Forelimb muscle (tissue), 1 donor: ENCODE results near the gene KPNB1. TPM values are rescaled to one million over a fixed set of nuclear protein-coding genes. Genes with fewer than 3 reads are reported as not detected.

Experiments used
- DNase-seq: peaks from one replicate; pipeline ENCODE4 v3.0.0-alpha.2; 2013; ENCODE audit warnings: low read depth
- polyA plus RNA-seq: library from polyadenylated mRNA; unstranded; fragments of 120-200 nt; gene quantifications from one replicate; pipeline ENCODE4 v1.2.1, GENCODE V29; 2013; ENCODE audit not compliant: insufficient read length

Gene KPNB1
- polyA plus RNA-seq, 1 donor: 151 TPM

DNA sequence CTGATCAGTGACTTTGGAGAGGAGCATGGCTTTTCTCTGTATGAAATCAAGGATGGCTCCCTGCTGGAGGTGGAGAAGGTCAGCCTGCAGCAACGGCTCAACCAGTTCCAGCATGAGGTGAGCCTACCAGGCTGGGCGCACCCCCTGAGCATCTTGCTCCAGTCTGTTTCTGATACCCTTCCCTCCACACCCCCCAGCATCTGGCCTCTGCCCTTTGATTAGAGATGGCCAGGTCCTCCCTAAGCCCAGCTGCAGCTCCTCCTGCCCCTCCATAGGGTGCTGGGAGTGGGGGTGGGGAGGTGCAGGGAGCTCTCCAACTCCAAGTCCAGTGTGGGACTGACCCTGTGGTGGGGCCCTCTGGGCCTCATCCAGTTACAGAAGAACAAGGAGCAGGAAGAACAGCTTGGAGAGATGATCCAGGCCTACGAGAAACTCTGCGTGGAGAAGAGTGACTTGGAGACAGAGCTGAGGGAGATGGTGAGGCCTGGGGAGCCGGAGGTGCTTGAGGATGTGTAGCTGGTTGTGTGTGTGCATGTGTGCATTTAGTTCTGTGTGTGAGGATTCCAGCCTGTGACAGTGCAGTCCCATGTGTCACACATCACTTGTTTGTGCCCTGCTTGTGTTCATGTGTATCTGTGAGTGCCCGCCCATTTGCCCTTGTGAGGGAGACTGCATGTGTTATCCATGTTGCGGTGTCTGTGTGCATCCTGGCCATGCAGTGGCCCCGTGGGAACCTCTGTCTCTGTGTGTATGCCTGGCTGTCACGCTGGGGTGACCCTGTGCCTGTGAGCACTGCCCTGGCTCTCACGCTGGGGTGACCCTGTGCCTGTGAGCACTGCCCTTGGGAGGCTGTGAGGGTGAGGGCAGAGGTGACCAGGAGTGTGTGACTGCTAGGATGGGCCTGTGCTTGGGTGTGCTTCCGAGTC lies 47.3 kb downstream of the KPNB1 start:
- DNase-seq: no peak

DNA sequence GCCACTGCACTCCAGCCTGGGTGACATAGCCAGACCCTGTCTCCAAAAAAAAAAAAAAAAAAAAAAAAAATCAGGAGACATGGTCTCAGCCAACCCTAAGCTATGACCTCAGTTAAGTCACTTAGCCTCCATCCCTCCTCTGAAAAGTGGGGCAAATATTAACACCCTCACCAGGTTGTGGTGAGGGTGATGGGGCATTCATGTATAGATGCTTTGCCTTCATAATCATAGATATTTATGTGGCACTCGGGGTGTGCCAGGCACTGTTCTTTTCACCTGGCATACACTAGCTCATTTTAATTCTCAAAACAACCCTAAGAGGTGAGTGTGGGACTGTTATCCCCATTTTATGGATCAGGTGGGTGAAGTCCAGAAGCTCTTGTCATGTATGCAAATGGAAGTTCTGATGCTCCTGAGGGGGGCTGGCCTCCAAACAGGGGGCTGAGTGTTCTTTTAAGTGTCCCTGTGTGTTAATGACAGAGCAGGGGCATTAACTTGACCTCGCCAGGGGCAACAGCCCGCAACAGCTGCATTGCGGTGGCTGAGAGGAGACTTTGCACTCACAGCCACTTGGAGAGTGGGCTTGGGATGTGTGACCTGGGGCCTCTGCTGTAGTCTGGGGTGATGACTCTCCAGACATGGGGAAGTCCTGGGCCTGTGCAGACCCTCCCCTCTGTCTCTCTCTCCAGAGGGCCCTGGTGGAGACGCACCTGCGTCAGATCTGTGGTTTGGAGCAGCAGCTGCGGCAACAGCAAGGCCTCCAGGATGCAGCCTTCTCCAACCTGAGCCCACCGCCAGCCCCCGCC lies 48.4 kb downstream of the KPNB1 start:
- DNase-seq: no peak

DNA sequence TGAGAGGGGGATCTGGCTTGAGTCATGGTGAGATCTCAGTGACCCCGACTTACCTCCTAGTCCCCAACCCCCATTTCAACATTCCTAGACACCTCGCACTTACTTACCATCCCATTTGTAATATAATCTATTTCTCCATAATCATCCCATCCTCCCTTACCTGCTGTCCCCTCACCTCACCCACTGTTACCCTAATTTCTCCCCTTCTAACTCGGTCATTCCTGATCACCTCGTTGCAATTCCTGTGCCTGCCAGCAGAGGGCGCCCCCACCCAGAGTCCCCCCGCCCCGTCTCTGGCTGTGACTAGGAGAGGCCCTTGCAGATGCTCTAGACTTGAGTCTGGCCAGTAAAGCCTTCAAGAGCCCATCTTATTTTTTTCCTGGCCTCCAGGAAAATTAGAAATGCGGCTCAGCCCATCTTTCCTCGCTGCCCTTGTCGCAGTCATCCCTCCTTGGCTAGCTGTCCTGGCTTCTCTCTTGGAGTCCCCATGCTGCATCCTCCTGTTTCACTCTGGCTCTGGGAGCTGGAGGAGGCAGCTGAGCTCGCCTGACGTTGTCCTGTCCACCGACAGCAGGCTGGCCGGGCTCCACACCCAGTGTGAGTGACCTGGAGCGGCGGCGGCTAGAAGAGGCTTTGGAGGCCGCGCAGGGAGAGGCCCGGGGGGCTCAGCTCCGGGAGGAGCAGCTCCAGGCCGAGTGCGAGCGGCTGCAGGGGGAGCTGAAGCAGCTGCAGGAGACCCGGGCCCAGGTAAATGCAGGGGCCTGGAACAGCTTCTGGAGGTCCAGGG lies 49.2 kb downstream of the KPNB1 start:
- no peak for DNase-seq

DNA sequence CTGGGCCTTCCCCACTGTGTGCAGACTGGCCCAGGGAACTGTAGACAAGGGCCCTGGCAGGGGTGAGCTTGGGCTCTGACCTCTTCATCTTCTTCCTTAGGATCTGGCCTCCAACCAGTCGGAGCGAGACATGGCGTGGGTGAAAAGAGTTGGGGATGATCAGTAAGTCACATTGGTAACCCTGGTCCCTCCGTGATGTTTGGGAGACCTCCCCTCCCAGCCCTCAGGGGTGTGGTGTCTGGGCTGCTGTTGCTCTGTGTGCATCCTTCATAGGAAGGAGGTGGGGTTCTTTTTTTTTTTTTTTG lies 49.8 kb downstream of the KPNB1 start:
- DNase-seq: no peak

DNA sequence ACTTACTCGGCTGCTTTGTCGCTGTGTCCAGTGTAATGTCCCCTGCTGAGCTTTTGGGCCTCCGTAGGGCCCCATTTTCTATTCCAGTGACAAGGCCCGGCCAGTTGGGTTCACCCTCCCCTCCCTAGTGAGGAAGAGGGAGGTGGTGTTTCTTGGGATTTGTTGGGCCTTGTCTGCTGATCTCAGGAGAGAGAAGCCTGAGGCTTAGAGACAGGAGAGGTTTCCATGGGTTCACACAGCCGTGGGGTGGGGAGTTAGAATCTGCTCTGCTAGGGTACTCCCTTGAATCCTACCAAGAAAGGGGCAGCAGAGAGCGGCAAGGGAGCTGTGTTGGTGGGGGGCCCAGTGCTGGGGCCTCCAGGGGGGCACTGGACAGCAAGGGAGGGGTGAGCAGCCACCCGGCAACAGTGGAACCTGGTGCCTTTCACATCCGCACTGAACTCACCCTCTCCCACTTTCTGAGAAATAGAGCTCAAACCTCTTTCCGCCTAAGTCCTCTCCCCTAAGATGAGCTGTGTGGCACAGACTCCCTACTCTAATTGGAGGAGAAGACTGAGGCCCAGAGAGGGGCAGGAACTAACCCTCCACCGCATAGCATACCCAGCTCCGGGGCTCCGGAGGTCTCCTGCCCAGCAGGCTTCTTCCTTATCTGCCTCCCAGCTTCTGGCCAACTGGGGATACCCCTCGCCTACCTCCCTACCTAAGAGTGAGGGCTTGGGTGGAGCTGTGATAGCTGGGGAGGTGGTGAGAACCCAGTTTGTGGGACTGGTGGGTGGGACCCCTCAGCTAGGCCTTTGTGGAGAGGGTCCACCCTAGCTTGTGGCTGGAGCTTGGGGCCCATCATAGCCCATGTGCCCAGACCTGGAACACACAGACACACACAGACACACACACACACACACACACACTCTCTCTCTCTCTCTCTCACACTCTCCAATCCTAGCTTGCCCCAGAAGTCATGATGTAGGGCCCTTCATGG lies 51.0 kb downstream of the KPNB1 start:
- no peak for DNase-seq

DNA sequence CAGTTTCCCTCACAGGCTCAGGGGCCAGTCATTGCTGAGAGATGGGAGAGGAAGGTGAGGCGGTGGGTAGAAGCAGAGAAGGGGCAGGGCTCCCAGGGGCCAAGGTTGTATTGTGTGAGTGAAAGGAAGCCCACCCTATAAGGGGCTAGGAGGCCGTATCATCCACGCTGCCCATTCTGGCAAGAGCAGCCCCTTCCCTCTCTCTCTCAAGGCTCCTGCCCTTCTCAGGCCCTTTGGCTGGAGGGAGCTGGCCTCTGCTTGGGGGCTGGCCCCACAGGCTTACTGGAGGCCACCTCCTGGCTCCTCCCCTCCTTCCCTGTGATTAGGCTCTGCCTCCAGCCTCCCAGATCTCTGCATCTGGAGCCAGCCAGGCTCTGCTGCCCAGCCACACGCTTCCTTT lies 51.9 kb downstream of the KPNB1 start:
- no peak for DNase-seq

DNA sequence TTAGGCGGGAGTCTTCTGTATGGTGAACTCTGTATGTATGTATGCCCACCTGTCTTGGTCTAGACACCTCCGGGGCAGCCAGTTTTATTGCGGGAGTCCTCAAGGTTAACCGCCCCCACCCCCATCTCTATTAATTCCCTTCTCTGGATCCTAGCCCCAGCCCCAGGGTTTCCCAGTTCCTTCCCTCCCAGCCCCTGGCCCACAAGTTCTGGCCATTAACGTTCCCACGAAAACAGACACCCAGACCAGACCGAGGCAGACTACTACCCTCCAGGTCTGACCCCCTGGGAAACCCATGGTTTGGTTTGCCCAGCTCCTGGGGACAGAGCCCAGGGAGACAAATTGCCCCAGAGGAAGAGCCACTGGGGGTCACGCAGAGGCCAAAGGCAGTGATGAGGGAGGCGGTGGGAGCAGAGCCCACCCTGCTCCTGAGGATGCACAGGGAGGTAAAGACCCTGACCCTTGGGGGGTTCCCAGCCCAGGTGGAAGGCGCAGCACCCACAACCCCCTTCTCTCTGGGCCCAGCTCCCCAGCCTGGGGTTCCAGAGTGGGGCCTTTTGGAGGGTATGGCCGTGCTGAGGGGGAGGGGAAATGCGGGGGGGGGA lies 52.8 kb downstream of the KPNB1 start:
- DNase-seq: no peak

DNA sequence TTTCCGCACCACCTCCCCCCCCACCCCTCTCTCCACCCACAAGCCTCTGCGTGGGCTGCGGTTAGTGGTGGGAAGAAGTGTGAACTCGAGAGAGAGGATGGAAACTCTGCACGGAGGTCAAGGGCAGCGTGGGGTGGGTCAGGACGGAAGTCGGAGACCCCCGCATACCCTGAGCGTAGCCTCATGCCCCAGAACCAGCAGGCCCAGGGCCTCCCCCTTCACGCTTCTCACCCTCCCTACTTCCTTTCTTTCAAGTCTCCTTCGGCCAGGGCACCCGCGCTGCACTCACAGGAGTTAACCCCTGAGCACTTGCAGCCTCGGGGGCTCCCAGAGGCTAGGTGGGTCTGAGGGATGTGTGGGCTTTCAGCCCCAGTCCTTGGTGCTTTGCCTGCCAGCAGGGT lies 53.5 kb downstream of the KPNB1 start:
- DNase-seq: no peak

DNA sequence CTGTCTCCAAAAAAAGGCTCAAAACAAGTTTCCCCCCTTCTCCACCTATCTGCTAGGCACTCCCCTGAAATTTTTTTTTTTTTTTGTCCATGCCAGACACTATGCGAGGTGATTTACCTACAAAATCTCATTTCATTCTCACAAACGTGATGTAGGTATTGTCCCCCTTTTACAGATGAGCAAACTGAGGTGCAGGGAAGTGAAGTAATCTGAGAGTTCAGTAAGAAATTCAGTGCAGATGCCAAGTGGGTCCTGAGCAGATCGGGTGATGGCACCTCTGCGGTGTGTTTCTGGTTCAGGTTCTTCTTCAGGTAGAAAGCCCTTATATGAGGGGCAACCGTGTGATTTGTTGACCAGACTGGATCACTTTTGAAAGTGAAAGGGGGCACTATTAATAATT lies 54.0 kb downstream of the KPNB1 start:
- no peak for DNase-seq

DNA sequence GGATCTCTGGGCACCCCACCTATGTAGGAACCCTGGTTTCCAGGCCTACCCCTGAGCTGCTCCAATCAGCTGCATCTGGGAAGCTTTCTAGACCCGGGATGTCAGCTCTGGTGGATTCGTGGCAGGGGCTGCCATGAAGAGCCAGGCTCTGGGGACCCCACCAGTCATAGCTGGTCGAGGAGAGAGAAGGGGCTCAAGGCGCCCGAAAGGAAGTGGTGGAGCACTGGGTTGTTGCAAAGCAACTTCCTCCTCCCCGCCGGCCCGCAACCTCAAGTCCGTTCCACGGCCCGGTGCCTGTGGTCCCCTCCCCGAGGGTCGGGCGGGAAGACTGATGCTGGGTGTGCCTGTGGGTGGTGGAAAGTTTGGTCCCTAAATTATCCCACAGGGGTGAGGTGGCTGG lies 54.4 kb downstream of the KPNB1 start:
- no peak for DNase-seq

DNA sequence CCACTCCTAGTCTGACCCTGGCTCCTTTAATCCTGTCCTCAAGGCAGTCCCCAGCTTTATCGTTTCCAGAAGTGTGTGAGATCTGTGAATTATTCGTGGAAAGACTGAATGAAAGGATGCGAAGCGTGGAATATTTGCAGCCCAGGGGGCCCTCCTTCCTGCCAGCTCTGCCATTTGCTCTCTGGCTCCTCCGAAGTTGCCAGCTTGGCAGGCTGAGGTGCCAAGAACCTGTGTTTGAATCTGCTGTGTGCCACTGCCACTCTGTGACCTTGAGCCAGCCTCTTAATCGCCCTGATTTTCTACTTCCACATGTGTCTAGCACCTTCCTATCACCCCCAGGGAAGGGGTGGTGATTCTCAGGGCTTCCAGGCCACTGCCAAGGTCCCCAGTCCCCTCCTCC lies 55.0 kb downstream of the KPNB1 start:
- DNase-seq: no peak

DNA sequence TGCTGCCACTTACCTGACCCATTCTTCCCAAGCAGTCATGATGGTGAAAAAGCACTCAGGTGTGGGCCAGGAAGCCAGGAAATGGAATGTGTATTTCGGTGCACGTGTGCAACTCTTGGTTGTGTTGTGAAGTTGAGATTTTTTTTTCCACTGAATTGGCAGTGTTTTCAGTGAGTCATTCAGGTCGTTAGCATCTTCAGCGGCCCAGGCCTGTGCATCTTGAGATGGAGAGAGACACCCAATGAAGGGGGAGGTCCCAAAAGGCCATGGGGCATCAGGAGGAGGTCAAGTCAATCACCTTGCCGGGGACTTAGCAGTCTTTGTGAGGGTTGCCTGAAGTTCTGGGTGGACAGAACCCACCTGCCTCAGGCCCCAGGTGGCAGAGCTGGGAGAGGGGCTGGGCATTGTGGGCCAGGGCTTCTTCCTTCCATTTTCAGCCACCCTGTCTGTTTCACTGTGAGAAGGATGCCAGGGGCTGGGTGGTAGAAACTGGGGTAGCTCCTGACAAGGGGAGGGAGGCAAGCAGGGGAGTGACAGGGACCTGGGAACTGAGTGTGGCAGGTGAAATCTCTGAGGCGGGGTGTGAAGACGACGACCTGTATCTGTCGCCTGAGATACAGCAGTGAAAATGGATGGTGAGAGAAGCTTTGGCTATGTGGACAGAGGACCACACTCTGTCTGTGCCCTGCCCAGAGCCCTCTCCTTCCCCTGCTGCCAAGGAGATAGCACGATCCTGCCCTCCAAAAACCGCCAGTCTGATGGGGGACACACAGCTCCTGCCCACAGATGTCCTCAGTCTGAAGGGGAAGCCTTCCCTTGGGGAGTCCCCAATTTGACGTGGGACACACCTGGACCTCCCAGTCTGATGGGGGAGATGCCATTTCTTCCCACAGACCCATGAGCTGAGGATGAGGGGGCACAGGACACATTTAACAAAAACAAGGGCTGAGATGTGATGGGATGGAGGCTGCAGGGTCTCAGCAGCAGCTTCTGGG lies 56.1 kb downstream of the KPNB1 start:
- no peak for DNase-seq

DNA sequence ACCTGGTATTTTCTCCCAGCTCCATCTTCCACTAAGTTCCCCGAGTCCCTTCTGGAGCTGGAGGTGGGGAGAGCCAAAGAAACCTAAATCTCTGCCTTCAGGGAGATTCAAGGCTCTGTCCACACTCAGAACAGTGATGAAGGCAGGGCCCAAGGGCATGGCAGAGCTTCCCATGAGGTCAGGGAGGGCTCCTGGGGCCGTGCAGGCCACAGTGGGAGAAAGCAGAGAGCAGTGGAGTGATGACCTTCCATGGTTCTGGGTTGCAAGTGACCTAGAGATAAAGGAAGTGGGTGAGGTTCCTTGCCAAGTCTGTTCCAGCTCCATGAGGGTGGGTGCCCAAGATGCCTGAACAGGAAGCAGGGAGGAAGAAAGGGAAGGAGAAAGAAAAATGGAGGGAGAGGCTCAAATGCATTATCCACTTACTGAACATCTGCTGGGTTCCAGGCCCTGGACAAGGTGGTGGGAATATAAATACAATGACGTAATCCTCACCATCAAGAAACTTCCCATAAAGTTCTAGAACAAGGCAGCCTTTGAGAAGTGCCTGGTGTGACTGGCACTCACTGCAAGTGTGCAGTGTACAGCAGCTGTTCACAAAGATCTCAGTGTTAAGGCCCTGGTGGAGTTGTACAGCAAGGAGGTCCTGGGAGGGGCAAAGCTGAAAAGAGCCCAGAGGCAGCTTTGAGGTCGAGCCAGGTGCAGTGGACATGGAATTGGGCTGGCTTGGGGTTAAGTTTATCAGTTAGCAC lies 57.5 kb downstream of the KPNB1 start:
- DNase-seq: no peak

DNA sequence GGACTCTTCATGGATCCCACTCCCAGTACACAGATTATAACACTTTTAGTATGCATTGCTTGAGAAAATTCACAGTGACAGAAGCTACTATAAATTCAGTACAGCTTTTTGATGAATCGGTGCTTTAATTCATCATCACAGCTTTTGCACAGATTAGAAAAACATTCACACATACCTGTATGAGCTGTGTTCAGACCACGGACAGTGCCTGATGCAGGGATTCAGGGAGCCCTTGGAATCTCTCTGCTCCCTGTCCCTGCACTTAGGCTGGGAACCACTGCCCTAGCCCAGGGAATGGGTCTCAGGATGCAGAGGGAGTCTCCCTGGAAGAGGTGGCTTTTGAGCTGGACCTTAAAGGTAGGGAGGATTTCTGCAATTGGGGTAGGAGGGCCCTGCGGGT lies 58.2 kb downstream of the KPNB1 start:
- DNase-seq: no peak

DNA sequence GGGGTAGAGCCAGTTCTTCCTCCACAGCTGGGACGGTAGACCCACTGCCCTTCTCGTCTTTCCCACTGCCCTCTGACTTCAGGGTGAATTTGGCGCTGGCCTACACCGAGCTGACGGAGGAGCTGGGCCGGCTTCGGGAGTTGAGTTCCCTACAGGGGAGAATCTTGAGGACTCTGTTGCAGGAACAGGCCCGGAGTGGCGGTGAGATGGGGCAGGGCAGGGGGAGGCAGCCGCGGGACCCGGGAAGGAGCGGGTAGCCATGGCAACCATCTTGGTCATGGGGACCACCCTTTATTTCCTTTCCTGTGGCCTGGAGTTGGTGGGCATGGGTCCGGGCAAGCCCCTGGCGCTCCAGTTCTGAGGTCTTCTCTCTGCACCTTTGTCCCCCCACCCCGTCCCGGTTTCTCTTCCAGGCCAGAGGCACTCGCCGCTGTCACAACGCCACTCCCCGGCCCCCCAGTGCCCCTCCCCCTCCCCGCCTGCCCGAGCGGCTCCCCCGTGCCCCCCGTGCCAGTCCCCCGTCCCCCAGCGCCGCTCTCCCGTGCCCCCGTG lies 58.7 kb downstream of the KPNB1 start:
- DNase-seq: no peak

DNA sequence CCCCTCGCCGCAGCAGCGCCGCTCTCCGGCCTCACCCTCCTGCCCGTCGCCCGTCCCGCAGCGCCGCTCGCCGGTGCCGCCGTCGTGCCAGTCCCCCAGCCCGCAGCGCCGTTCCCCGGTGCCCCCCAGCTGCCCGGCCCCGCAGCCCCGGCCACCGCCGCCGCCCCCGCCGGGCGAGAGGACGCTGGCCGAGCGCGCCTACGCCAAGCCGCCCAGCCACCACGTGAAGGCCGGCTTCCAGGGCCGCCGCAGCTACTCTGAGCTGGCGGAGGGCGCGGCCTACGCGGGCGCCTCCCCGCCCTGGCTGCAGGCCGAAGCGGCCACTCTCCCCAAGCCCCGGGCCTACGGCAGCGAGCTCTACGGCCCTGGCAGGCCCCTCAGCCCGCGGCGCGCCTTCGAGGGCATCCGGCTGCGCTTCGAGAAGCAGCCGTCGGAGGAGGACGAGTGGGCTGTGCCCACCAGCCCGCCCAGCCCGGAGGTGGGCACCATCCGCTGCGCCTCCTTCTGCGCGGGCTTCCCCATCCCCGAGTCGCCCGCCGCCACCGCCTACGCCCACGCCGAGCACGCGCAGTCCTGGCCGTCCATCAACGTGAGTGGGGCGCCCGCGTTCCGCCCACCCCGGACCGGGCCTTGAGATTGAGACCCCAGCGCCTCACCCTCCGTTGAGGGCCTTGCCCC lies 59.3 kb downstream of the KPNB1 start:
- DNase-seq: no peak

DNA sequence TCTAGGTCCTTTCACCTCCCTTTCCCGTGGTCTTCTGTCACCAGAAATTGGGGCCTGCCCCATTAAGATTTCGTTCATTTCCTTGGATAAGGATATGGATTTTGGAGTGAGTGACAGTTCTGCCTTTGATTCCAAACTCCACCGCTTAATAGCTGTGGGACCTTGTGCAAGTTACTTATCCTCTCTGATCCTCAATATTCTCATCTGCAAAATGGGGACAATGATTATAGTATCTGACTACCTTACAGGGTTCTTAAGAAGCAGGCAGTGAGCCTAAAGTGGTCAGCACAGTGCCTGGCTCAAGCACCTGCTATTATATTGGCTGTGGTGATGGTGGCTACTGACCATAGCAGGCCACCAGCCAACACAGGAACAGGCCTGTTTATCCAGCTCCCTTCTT lies 59.9 kb downstream of the KPNB1 start:
- no peak for DNase-seq
